Measurements from ENCODE around the gene C19orf73.

- no peak for TF ChIP-seq CTCF (IDR thresholded peaks at IDR 0.05)
- no peak for TF ChIP-seq POLR2A (IDR thresholded peaks at IDR 0.05)
Measured at GRCh38 chr19:49126575-49126974, 7.6 kb upstream of the C19orf73 start.

Data from esophagus squamous epithelium (tissue), 4 donors.